CD4-positive, alpha-beta T cell treated with Interleukin-15 for 4 hours (primary cell): Measurements from ENCODE around the gene KRTAP11-1.
A peak's percentile ranks its signal among the peaks of the same experiment; 100 is the strongest.

Experiments used
- DNase-seq: peaks from one replicate; pipeline ENCODE4 v3.0.0-alpha.2; 2020; ENCODE audit warnings: low spot score

The KRTAP11-1 gene

GRCh38 chr21:30881480-30881879 is at the start of gene KRTAP11-1:
Gene KRTAP11-1 (minus strand): TSS chr21:30881580. CDS start chr21:30881524, 56 bp downstream.
- DNase-seq: no peak

- DNase-seq: no peak
Observed at GRCh38 chr21:30924146-30924700, 42.8 kb upstream of the KRTAP11-1 start.

- no peak for DNase-seq
Observed at GRCh38 chr21:30921129-30921528, 39.7 kb upstream of the KRTAP11-1 start.

GRCh38 chr21:30917557-30917956 is 36.2 kb upstream of the KRTAP11-1 start:
- DNase-seq: no peak

DNA sequence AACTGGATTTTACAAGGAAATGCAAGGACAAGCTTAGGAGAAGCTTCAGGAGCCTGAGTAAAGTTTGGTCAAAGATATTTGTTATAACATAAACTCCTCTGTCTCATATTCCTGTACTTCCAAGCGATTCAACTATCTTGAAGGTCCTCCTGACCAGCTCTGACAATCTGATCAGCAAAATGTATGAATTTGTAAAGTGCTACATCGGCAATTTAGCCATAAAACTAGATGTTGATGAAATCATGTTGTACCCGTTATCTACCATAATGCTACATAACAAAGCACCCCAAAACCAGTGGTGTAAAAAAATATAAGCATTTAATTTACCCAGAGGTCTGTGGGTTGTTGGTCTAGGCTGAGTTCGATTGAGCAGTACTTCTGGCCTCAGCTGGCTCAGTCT is 19.5 kb upstream of the KRTAP11-1 start:
- DNase-seq: no peak

DNA sequence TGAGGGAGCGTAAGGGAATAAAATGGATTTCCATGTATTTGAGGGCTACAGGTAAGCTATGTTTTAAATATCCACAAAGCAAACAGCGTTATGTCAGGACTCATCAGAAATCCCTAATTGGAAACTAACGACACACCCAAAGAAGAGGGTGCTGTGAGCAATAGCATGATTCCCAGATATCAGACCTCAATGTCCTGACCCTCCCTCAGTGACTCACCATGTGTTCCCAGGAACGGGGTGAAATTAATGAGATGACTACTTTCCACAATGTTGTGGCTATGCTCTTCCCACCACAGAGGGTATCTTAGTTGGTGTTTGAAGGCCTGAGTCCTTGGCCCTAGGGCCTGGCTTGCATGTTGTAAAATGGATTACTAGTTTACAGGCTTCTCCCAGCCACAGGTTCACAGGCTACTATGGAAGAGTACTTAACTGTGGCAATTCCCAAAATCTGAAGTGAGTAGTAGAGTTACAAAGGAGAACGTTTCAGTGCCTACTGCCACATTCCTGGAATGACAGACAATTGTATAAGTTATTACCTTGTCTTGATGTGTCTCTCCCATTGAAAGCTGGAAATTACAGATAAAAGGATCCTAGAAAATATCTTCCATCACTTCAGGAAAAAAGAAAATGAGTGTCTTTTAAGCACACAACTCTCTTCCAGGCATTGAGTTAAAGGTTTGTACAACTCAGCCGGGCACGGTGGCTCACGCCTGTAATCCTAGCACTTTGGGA is 1.7 kb upstream of the KRTAP11-1 start:
- DNase-seq: no peak

GRCh38 chr21:30880914-30881313 is 466 bp downstream of the KRTAP11-1 start:
- no peak for DNase-seq

GRCh38 chr21:30874526-30874925 is 6.9 kb downstream of the KRTAP11-1 start:
- DNase-seq: no peak

DNA sequence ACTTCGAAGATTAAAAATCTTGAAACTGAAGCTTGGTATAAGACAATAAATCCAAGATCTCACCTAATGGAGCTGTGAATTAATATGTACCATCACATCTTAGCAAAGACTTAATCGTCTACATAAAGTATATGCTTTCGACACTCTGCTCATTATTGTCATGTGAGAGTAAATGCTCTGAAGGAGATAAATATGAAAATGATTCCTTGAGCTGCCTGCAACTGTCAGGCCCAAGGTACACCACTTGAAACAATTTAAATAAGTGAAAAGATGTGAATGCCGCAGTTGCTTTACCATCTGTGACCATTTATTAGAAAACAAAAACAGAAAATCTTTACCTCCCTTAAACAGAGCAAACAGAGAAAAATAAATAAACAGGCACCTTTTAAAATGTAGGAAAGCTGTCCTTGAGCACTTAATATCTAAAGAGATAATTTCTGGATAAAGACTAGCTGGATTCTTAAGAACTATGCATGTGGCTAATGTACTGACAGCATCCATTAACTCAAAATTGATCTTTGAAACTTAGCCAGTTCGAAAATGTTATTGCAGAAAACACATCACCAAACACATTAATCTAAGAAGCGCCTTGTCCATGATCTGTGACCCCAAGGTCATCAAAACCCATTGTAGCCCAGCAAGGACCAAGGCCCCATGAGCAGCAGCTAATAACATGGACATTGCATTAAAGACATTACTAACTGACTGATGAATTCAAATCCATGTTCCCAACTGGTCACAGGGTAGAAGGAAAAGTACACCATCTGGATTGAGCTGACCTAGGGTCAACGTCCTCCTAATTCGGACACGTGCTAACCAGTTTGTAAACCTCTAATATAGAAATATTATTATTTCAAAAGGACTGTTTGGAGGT is 33.5 kb downstream of the KRTAP11-1 start:
- no peak for DNase-seq

DNA sequence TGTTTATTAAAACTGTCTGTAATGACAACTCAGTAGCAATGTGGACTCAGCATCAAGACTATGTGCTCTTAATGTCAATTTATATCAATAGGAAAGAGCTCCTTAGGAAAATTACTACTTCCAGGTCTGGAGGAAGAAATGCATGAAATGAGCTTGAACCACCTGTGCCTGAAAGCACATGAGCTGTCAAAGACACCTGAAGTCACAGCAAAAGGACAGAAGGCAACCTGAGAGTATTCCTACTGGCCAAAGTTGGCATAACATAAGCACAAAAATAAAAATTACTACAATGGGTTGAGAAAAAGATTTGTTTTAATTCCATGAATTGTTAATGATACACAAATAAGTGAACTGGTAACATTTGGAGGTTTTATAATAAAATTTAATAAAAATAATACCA is 38.4 kb downstream of the KRTAP11-1 start:
- no peak for DNase-seq

GRCh38 chr21:30839304-30839703 is 42.1 kb downstream of the KRTAP11-1 start:
- no peak for DNase-seq

DNA sequence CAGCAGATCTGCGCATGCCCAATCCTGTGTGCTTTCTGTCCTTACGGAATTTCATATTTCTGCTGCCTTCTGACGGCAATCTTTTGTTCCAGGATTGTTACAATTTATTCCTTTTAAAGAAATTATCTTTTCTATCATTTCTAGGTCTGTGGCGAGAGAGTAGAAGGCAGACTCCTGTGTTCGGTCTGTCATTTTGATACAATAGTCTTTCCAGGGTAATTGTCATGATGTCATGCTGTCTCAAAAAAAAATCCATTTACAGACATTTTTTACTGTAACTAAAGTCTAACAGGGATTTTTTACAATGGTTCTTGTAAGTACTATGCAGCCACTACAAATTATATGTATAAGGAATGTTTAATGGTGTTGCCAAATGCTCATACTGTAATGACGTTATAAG is 42.8 kb downstream of the KRTAP11-1 start:
- no peak for DNase-seq

GRCh38 chr21:30831194-30831765 is 50.1 kb downstream of the KRTAP11-1 start:
- DNase-seq: peak; percentile 43
